HG02938 (cell line): ENCODE data around the gene MAPK8IP1.

Experiments
- ATAC-seq: cut with Tn5 transposase; IDR thresholded peaks from one replicate; pipeline ENCODE4 v1.9.1; 2021; ENCODE audit warnings: mild to moderate bottlenecking, moderate library complexity; ENCODE audit not compliant: unreplicated experiment

Gene MAPK8IP1

GRCh38 chr11:45924036-45924915 lies 38.8 kb downstream of the MAPK8IP1 start:
- ATAC-seq = no peak

- ATAC-seq = no peak
Observed at GRCh38 chr11:45924927-45925326, 39.5 kb downstream of the MAPK8IP1 start.

- ATAC-seq = no peak
Observed at GRCh38 chr11:45925550-45925949, 40.1 kb downstream of the MAPK8IP1 start.

GRCh38 chr11:45926001-45926401 lies 40.5 kb downstream of the MAPK8IP1 start:
- ATAC-seq = no peak

- ATAC-seq = no peak
Observed at GRCh38 chr11:45926536-45927331, 41.3 kb downstream of the MAPK8IP1 start.

- no peak for ATAC-seq
Observed at GRCh38 chr11:45927332-45927683, 41.9 kb downstream of the MAPK8IP1 start.

GRCh38 chr11:45927684-45928413 lies 42.4 kb downstream of the MAPK8IP1 start:
- no peak for ATAC-seq

- no peak for ATAC-seq
Observed at GRCh38 chr11:45928535-45929215, 43.2 kb downstream of the MAPK8IP1 start.

GRCh38 chr11:45929486-45930030 lies 44.1 kb downstream of the MAPK8IP1 start:
- ATAC-seq = peak; percentile 6

- ATAC-seq = peak; percentile 93
Observed at GRCh38 chr11:45930031-45930794, 44.8 kb downstream of the MAPK8IP1 start.

- no peak for ATAC-seq
Observed at GRCh38 chr11:45930951-45931570, 45.6 kb downstream of the MAPK8IP1 start.

- no peak for ATAC-seq
Observed at GRCh38 chr11:45931739-45932138, 46.3 kb downstream of the MAPK8IP1 start.

- no peak for ATAC-seq
Observed at GRCh38 chr11:45932217-45932616, 46.8 kb downstream of the MAPK8IP1 start.

GRCh38 chr11:45933131-45933831 lies 47.8 kb downstream of the MAPK8IP1 start:
- ATAC-seq = no peak

- ATAC-seq = no peak
Observed at GRCh38 chr11:45933846-45934579, 48.6 kb downstream of the MAPK8IP1 start.

- no peak for ATAC-seq
Observed at GRCh38 chr11:45934580-45935318, 49.3 kb downstream of the MAPK8IP1 start.

- no peak for ATAC-seq
Observed at GRCh38 chr11:45935349-45936064, 50.1 kb downstream of the MAPK8IP1 start.
